Measurements from ENCODE around the gene MYO7B.

MYO7B gene

GRCh38 chr2:127651381-127651809, 115.9 kb downstream of the MYO7B start:
- no peak for TF ChIP-seq ZNF274 (IDR thresholded peaks at IDR 0.05; ENCODE audit: low read depth, low read length)
- H3K4me3 ChIP-seq (ENCODE audit: low read length), result no peak overlapping the region

- H3K4me3 ChIP-seq (ENCODE audit: low read length), result no peak overlapping the region
- TF ChIP-seq ZNF274 (IDR thresholded peaks at IDR 0.05; ENCODE audit: low read depth, low read length), result no peak
Measured at GRCh38 chr2:127651971-127652550, 116.6 kb downstream of the MYO7B start.

GRCh38 chr2:127652786-127653357, 117.4 kb downstream of the MYO7B start:
- TF ChIP-seq ZNF274 (IDR thresholded peaks at IDR 0.05; ENCODE audit: low read depth, low read length), result no peak
- H3K4me3 ChIP-seq (ENCODE audit: low read length), result no peak overlapping the region

- no peak for TF ChIP-seq ZNF274 (IDR thresholded peaks at IDR 0.05; ENCODE audit: low read depth, low read length)
- H3K4me3 ChIP-seq (ENCODE audit: low read length), result no peak overlapping the region
Measured at GRCh38 chr2:127653421-127654083, 118.1 kb downstream of the MYO7B start.

- H3K4me3 ChIP-seq (ENCODE audit: low read length), result no peak overlapping the region
- TF ChIP-seq ZNF274 (IDR thresholded peaks at IDR 0.05; ENCODE audit: low read depth, low read length), result no peak
Measured at GRCh38 chr2:127654084-127654837, 118.8 kb downstream of the MYO7B start.

DNA sequence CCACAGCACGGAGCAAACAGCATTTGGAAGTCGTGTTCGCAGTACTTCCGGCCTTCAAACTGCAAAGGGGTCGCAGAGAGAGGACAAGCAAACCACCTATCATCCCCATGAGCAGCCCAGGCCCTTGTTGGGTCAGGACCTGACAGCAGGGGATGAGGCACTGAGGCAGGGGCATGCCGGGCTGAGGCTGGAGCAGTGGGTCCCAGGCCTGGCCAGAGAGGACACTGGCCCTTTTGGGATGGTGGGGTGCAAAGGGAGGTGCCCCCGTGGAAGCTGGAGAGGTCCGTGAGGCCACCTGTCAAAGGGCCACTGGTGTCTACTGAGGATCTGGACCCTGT, 119.3 kb downstream of the MYO7B start:
- no peak overlapping the region for H3K4me3 ChIP-seq (ENCODE audit: low read length)
- no peak for TF ChIP-seq ZNF274 (IDR thresholded peaks at IDR 0.05; ENCODE audit: low read depth, low read length)

GRCh38 chr2:127655209-127656073, 120.0 kb downstream of the MYO7B start:
- H3K4me3 ChIP-seq (ENCODE audit: low read length), result no peak overlapping the region
- no peak for TF ChIP-seq ZNF274 (IDR thresholded peaks at IDR 0.05; ENCODE audit: low read depth, low read length)

DNA sequence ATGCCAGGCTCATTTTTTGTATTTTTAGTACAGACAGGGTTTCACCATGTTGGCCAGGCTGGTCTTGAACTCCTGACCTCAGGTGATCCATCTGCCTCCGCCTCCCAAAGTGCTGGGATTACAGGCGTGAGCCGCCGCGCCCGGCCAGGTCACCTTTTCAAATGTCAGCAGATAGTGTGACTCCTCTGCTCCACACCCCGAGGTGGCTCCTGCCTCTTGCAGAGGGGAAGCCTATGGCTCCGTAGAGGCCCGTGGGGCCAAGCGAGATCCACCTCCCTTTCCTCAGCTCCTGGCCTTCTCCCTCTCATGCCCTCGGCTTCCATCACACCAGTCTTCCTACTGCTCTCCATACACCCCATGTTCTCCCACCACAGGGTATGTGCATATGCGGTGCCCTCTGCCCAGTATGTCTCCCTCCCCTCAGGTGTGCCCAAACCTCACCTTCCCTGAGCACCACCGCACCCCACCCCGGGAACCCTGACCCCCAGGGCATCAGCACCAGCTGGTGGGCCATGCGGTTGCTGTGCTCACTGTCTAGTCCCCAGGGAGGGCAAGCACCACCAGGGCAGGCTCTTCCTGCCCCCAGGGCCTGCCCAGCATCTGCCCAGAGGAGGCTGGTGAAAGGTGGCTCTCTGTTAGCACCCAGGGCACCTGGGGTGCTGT, 121.2 kb downstream of the MYO7B start:
- H3K4me3 ChIP-seq (ENCODE audit: low read length), result no peak overlapping the region
- TF ChIP-seq ZNF274 (IDR thresholded peaks at IDR 0.05; ENCODE audit: low read depth, low read length), result no peak

- no peak overlapping the region for H3K4me3 ChIP-seq (ENCODE audit: low read length)
- no peak for TF ChIP-seq ZNF274 (IDR thresholded peaks at IDR 0.05; ENCODE audit: low read depth, low read length)
Measured at GRCh38 chr2:127657232-127657595, 121.7 kb downstream of the MYO7B start.

DNA sequence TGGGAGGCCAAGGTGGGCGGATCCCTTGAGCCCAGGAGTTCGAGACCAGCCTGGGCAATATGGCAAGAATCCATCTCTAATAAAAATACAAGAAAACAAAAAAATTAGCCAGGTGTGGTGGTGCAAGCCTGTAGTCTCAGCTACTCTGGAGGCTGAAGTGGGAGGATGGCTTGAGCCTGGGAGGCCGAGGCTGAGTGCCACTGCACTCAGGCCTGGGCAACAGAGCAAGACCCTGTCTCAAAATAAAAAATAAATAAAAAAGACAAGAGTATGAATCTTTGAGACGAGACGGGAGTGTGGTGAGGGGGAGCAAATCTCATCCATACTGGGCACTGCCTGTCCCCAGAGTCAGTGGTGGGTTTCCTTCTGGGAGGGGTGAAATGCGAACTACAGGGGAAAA, 122.7 kb downstream of the MYO7B start:
- TF ChIP-seq ZNF274 (IDR thresholded peaks at IDR 0.05; ENCODE audit: low read depth, low read length), result no peak
- no peak overlapping the region for H3K4me3 ChIP-seq (ENCODE audit: low read length)

- no peak for TF ChIP-seq ZNF274 (IDR thresholded peaks at IDR 0.05; ENCODE audit: low read depth, low read length)
- no peak overlapping the region for H3K4me3 ChIP-seq (ENCODE audit: low read length)
Measured at GRCh38 chr2:127658641-127659407, 123.3 kb downstream of the MYO7B start.

- no peak for TF ChIP-seq ZNF274 (IDR thresholded peaks at IDR 0.05; ENCODE audit: low read depth, low read length)
- no peak overlapping the region for H3K4me3 ChIP-seq (ENCODE audit: low read length)
Measured at GRCh38 chr2:127659408-127660290, 124.2 kb downstream of the MYO7B start.
